Right lung (tissue), 10 donors: ENCODE data around the gene HAPSTR1. TPM values are rescaled to one million over a fixed set of nuclear protein-coding genes. Genes with fewer than 3 reads are reported as not detected.
A peak's percentile ranks its signal among the peaks of the same experiment; 100 is the strongest.
"Not testable (repeated sequence)": the region's sequence is repeated elsewhere in the genome, so short reads cannot be mapped to it uniquely, and the experiment has no call there.

ENCODE experiments used
- DNase-seq, 2 donors: peaks; one replicate each; pipeline ENCODE4 v3.0.0-alpha.2; 2013
- long read RNA-seq, 8 donors: transcript quantifications; one replicate each; lab custom pipeline, GENCODE V29; 2026
- polyA plus RNA-seq, 5 donors: library from polyadenylated mRNA; unstranded; fragments of 120-200 nt; gene quantifications; one replicate each; pipeline versions ENCODE4 v1.2.1 to v1.2.3, GENCODE V29; 2013; ENCODE audit warnings: inconsistent platforms in 1 of 5, low replicate concordance in 1 of 5; ENCODE audit not compliant: insufficient read length in 5 of 5, insufficient read depth in 1 of 5

The HAPSTR1 gene, protein sequence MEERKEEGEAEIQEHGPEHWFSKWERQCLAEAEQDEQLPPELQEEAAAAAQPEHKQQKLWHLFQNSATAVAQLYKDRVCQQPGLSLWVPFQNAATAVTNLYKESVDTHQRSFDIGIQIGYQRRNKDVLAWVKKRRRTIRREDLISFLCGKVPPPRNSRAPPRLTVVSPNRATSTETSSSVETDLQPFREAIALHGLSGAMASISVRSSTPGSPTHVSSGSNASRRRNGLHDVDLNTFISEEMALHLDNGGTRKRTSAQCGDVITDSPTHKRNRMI
- polyA plus RNA-seq: 10 to 100 TPM; 33.7 to 48.0 (median 41.2) TPM
- long read RNA-seq, donor 1, full-length matches to known transcripts: 14 of 14 reads
- long read RNA-seq, donor 1, partial matches to known transcripts: 0 of 14 reads
- long read RNA-seq, donor 1, other reads (novel, unspliced or antisense): 0 of 14 reads
- long read RNA-seq, donor 2, full-length matches to known transcripts: 6 of 6 reads
- long read RNA-seq, donor 2, partial matches to known transcripts: 0 of 6 reads
- long read RNA-seq, donor 2, other reads (novel, unspliced or antisense): 0 of 6 reads
- long read RNA-seq, donor 3, full-length matches to known transcripts: 7 of 7 reads
- long read RNA-seq, donor 3, partial matches to known transcripts: 0 of 7 reads
- long read RNA-seq, donor 3, other reads (novel, unspliced or antisense): 0 of 7 reads
- long read RNA-seq, donor 4, full-length matches to known transcripts: 8 of 8 reads
- long read RNA-seq, donor 4, partial matches to known transcripts: 0 of 8 reads
- long read RNA-seq, donor 4, other reads (novel, unspliced or antisense): 0 of 8 reads
- long read RNA-seq, donor 5, full-length matches to known transcripts: 7 of 7 reads
- long read RNA-seq, donor 5, partial matches to known transcripts: 0 of 7 reads
- long read RNA-seq, donor 5, other reads (novel, unspliced or antisense): 0 of 7 reads
- long read RNA-seq, donor 6, full-length matches to known transcripts: 14 of 14 reads
- long read RNA-seq, donor 6, partial matches to known transcripts: 0 of 14 reads
- long read RNA-seq, donor 6, other reads (novel, unspliced or antisense): 0 of 14 reads
- long read RNA-seq, donor 7, full-length matches to known transcripts: 6 of 6 reads
- long read RNA-seq, donor 7, partial matches to known transcripts: 0 of 6 reads
- long read RNA-seq, donor 7, other reads (novel, unspliced or antisense): 0 of 6 reads
- long read RNA-seq, donor 8, full-length matches to known transcripts: 1 of 1 reads
- long read RNA-seq, donor 8, partial matches to known transcripts: 0 of 1 reads
- long read RNA-seq, donor 8, other reads (novel, unspliced or antisense): 0 of 1 reads

DNA sequence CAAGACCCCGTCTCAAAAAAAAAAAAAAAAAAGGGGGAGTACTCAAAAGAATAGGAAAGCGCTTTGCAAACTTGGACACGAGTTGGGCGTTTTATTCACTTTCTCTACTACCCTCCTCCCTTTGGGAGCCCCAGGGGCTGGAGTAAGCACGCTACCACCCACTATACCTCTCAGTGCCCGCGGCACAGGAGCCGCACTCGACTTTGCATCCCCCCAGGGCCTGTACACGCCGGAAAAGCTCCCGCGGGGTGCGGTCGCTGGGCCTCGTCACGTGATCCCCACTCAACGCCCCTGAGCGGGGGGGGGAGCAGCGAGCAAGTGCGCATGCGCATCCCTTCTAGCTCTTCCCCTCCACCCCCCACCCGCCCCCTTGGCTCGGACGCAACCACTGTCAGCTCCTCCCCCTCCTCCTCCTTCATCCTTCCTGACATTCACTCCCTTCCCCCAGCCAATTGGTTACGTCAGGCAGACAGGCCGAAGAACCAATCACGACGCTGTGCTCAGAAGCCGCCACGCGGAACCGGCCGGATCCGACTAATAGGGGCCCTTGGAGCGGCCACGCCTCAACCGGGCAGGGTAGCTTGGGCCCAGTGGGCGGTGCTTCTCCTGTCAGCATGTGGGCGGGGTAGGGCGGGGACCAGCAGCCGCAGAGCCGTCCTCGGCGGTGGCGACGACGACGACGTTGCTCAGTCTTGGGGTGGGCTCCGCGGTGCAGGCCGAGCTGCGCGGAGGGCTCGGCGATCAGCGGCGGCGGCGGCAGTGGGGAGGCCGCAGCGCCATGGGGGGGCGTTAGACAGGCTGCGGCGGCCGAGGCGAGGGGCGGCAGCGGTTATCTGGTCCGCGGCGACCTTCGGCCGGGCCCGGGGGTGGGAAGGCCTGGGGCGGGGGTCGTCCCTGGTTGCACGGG lies at the start of gene HAPSTR1:
Gene HAPSTR1 (plus strand): TSS at position 685 of the 907 bp plus-strand sequence. CDS start 401 bp downstream, outside the sequence.
- peak; percentile 100 for DNase-seq

DNA sequence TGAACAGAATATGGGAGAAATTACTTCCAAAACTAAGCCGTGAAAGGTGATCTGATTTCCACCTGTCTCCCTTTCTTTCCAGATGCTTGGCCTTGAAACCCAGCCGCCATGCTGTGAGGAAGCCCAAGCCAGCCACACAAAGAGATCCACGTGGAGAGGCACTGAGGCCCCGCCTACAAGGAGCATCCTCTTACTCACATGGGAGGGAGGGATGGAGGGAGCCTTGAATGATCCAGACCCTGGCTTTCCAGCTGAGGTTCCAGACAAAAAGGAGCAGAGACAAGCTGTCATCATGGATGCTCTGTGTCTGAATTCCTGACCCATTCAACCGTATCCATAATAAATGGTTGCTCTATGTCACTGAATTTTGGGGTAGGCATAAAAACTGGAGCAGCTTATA lies 48.9 kb upstream of the HAPSTR1 start:
- no peak for DNase-seq

DNA sequence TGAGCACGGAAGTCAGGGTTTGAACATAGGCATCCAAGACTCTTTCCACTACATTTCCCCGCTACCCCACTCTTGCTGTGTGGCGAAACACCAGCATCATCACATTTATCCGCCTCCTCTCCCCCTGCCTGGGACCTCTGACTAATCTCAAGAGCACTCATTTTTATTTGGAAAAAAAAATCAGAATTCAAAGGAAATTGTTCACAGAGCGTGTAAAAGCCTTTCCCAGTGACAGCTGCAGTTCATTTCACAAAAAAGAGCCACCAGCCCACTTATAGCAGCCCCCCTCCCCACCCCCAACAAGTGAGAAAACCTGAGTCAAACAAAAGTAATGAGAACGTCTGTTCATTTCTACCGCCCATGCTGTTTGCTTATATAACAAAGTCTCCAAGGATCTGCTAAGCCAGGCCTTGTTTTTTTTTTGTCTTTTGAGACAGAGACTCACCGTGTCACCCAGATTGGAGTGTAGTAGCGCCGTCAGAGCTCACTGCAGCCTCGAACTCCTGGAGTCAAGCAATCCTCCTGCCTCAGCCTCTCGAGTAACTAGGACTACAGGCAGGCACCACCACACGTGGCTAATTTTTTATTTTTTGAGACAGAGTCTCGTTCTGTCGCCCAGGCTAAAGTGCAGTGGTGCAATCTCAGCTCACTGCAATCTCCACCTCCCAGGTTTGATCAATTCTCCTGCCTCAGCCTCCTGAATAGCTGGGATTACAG lies 48.3 kb upstream of the HAPSTR1 start:
- DNase-seq: no peak

DNA sequence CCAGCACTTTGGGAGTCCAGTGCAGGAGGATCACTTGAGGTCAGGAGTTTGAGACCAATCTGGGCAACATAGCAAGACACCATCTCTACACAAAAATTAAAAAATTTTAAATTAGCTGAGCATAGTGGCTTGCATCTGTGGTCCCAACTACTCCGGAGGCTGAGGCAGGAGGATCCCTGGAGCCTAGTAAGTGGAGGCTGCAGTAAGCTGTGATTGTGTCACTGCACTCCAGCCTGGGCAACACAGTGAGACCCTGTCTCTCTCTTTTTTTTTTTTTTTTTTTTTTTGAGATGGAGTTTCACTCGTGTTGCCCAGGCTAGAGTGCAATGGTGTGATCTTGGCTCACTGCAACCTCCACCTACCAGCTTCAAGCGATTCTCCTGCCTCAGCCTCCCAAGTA lies 45.9 kb upstream of the HAPSTR1 start:
- DNase-seq: not testable (repeated sequence)

DNA sequence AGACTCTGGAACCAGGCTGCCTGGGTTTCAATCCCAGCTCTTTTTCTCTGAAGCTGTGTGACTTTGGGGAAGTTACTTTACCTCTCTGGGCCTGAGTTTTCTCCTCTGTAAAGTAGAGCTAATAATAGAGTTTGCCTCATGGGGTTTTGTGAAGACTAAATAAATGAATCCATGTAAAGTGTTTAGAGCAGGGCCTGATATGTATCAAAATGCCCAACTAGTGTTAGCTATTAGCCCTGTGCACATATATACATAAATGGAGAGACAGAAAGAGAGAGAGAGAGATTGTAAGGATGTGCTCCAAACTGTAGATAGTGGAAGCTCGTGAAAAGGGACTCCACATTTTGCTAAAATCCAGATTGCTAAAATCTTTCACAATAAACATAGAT lies 44.8 kb upstream of the HAPSTR1 start:
- no peak for DNase-seq

DNA sequence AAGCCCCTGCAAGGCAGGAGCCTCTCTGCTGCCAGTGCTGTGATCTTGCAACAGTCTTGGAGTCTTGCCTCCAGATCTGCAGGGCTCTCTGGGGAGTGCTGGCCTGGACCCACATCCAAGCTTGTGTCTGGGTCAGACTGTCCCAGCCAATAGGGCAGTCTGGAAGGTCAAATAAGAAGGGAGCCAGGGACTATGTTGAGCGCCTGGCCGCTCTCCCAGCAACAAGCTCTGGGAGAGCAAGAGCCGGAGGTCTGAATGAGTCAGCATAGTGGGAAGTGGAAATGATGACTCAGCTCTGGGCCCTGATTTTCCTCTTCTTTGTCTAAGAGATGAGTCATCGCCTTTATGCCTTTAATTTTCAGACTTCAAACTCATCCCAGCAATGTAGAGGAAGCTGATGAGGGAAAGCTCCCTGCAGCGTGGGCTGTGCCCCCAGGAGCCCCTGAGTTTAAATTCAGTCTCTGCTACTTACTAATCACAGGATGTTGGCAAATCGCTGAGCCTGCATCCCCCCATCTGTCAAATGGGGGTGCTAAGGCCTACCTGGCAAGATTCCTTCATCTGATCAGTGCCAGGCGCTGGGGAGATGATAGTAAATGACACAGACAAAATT lies 43.6 kb upstream of the HAPSTR1 start:
- peak; percentile 27 to 36 for DNase-seq

DNA sequence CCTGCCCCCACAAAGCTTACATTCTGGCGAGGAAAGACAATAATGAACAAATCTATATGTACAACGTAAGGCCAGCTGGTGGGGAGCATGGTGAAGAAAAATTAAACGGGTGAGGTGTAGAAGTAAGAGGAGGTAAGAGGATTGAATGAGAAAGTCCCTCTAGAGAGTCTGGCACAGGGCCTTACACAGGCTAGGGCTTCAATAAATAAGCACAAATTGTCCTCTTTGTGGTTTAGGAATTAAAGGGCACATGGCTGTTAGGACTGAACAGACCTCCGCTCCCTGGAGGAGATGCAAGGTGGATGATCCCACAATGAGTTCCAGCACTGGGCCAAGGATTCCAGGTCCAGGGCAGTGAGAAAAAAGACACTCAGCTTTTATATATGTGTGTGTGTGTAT lies 43.1 kb upstream of the HAPSTR1 start:
- no peak for DNase-seq

DNA sequence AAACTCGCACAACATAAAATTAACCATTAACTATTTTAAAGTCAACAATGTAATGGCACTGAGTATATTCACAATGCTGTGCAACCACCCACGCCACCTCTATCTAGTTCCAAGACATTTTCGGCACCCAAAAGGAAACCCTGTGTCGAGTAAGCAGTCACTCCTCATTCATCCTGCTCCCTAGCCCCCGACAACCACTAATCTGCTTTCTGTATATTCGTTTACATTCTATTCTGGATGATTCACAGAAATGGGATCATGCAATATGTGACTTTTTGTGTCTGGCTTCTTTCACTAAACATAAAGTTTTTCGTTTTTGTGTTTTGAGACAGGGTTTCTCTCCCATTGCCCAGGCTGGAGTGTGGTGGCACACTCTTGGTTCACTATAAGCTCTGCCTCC lies 42.2 kb upstream of the HAPSTR1 start:
- DNase-seq: no peak

DNA sequence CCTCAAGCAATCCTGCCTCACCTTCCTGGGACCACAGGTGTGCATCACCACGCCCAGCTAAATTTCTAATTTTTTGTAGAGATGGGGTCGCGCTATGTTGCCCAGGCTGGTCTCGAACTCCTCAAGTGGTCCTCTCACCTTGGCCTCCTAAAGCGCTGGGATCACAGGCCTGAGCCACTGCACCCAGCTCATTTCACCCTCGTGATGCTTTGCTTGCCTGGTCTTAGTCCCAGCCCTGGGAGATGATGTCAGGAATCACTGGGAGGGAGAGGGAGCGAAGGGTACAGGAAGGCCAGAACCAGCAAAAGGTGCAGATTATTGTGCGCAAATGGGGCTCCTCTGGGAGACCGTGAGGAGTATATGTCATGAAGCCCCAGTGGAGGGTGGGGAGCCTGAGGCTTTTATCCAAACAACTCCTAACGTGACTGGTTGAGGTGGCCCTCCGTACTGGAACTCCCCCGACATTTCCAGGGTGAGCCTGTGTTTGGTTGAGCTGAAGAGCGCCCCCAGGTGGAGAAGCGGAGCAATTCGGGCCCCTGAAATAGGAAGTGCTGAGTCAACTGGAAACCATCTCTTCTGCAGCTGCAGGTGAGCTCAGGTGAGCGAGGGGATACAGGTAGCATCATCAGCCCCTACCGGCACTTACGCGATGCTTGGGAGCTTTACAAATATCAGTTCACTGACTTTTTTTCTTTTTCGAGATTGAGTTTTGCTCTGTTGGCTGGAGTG lies 41.2 kb upstream of the HAPSTR1 start:
- DNase-seq: no peak

DNA sequence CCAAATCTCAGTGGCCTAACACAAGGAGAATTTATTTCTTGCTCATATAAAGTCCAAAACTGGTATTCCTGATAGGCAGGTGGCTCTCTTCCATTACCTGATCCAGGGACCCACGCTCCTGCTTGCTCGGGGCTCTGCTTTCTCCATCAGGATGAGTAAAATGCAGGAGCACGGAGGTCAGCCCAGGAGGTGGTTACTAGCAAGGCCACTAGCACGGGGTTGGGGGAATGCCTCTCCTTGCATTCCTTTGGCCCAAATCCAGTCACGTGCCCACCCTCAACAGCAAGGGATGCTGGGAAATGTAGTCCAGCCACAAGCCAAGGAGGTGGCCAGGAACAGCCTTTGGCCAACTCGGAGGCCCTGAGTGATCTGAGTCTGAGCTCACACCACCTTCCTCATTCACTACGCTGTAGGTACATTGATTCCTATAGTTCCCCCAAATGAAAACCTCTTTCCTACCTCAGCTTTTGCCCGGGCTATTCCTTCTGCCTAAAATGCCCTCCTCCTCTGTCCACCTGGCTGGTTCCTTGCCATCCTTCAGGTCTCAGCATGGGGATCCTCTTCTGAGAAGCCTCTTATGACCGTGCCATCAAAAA lies 38.3 kb upstream of the HAPSTR1 start:
- no peak for DNase-seq

DNA sequence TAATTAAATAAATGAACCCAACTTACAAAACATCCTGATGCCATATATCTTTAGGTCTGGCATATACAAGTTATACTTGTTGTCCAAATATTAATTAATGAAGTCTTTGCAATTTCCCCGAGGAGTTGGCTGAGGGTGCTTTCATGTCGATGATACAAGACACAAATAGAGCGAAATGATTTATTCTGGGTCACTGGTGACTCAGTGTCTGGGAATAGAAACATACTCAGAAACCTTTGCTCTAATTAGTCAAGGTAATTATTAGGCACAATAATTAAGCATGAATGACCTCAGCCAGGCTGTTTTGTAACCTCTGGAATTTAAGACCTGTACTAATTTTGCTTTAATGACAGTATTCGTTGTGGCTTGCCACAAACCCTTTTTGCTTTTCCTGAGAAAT lies 37.0 kb upstream of the HAPSTR1 start:
- DNase-seq: no peak

DNA sequence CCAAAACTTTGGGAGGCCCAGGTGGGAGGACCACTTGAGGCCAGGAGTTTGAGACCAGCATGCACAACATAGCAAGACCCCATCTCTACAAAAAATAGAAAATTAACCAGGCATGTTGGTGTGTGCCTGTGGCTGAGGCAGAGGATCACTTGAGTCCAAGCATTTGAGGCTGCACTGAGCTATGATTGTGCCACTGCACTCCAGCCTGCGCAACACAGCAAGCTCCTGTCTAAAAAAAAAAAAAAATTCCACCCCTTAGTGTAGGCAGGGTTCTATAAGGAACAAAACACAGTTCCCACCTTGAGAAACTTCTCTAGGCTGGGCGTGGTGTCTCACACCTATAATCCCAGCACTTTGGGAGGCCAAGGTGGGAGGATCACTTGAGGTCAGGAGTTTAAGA lies 36.3 kb upstream of the HAPSTR1 start:
- DNase-seq: no peak

DNA sequence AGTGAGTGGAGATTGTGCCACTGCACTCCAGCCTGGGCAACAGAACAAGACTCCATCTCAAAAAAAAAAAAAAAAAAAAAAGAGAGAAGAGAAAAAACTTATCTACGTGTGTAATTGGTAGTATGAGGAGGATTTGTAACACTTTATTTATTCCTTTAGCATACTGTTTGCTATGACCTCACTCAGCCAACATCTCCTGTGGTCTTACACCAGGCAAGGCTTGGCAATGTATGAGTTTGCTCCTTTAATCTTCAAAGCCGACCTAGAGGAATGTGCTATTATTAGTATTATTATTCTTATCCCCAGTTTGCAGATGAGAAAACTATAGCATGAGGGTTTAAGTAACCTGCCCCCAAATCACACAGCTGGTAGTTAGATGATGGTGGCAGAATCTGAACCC lies 35.8 kb upstream of the HAPSTR1 start:
- DNase-seq: no peak

DNA sequence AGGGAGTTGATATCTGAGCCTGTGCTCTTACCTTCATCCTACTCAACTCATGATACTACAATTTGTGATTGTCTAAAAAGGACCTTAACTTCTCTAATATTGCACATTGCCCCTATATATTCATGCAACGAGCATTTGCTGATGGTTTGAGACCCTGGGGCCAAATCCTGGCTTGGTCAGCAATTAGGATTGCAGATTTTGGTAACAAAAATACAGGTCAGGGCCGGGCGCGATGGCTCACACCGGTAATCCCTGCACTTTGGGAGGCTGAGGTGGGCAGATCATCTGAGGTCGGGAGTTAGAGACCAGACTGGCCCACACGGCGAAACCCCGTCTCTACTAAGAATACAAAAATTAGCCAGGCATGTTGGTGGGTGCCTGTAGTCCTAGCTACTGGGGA lies 35.4 kb upstream of the HAPSTR1 start:
- no peak for DNase-seq

DNA sequence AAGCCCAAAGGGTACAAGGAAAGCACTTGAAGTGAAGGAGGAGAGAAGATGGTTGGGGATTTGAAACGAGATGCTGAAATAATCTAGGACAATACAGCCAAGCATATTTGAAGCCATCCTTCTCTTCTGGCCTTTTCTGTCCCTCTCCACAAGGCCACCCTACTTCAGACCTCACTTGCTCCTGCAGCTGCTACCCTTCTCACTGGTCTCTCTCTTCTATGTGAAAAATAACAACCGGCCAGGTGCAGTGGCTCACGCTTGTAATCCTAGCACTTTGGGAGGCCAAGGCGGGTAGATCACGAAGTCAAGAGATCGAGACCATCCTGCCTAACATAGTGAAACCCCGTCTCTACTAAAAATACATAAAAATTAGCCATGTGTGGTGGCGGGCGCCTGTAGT lies 33.2 kb upstream of the HAPSTR1 start:
- no peak for DNase-seq

DNA sequence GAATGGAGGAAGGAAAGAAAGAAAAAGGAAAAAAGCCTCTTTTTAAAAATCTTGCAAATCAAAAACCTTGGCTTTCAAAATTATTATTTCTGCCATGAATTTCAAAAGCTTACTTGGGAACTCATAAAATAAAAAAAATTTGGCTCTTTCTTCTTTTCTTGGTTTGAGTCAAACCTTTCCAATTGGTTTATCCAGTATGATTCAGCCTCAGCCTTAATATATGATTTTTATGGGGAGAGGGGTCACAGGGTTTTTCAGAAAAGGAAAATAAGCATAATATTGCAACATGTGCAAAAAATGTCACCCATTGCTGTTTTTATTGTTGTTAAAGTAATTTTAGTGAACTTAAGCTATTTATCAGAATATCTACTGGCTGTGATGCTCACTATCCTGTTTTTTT lies 31.2 kb upstream of the HAPSTR1 start:
- no peak for DNase-seq

DNA sequence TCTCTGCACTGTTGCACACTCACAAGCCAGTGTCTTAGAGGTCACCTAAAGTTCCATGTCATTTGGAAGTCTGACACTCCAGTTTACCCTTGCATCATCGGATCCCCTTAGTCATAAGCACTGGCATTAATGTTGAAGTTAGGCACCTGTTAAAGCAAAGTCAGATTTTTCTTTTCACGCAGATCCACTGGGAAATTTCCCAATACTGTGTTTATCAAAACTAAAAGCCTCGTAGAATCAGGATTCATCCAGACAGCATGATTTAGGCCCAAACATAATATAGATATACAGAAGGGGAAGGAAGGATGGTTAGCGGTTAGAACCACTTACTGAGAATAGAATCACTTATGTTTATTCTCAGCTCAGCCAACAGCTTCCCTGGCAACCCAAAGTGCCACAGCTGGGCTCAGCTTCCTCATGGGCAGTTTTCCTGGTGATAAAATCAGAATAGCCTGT lies 30.1 kb upstream of the HAPSTR1 start:
- DNase-seq: no peak

DNA sequence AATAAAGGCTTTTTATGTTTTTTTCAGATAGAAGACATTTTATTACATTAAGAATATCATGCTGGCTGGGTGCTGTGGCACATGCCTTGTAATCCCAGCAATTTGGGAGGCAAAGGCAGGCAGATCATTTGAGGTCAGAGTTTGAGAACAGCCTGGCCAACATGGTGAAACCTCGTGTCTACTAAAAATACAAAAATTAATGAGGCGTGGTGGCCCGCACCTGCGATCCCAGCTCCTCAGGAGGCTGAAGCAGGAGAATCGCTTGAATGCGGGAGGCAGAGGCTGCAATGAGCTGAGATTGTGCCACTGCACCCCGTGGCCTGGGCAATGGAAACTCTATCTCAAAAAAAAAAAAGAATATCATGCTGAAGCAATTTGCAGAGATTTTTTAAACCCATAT lies 29.1 kb upstream of the HAPSTR1 start:
- no peak for DNase-seq
